Caco-2 (cell line): ENCODE measurements around the gene TNS1. TPM values are rescaled to one million over a fixed set of nuclear protein-coding genes. Genes with fewer than 3 reads are reported as not detected.

Experiments
- BruUV-seq: library from RNA; stranded (reverse); fragments of 400-500 nt; replicated peaks from 2 replicates; lab custom pipeline; 2021; lab: Mats Ljungman, UMichigan
- CTCF ChIA-PET: fragments of 300-600 bp; sonication (Branson Sonifier 250); formaldehyde crosslinking; loops from one replicate; lab custom pipeline; 2022; ENCODE audit warnings: antibody characterized with exemption; lab: Charles Lee
- POLR2A ChIA-PET: fragments of 300-600 bp; sonication (Branson Sonifier 250); formaldehyde crosslinking; loops from one replicate; lab custom pipeline; 2022; ENCODE audit warnings: antibody characterized with exemption; lab: Charles Lee
- DNase-seq, 2 experiments: peaks; one replicate each; pipeline versions ENCODE4 v3.0.0 to v3.0.0-alpha.2; 2020 to 2022
- H3K27me3 ChIP-seq: replicated peaks from 2 replicates; pipeline ENCODE4 v1.6.0; 2011; ENCODE audit warnings: low read length; ENCODE audit not compliant: control insufficient read depth, insufficient read depth
- H3K36me3 ChIP-seq: 2 replicates; pipeline ENCODE4 v1.5.1; 2011; ENCODE audit warnings: low read length; ENCODE audit not compliant: control insufficient read depth, insufficient read depth
- H3K4me1 ChIP-seq: fragments of 250-450 bp; sonication (Bioruptor Pico); 2 replicates; pipeline ENCODE4 v1.5.1; 2020; ENCODE audit warnings: mild to moderate bottlenecking
- H3K4me3 ChIP-seq: 2 replicates; pipeline ENCODE4 v1.5.1; 2011; ENCODE audit warnings: low read depth, mild to moderate bottlenecking, control low read depth, low read length
- H3K9me3 ChIP-seq: fragments of 250-450 bp; sonication (Bioruptor Pico); 2 replicates; pipeline ENCODE4 v1.5.1; 2020; ENCODE audit warnings: mild to moderate bottlenecking, moderate library complexity
- H3K27ac Mint-ChIP-seq: one replicate; pipeline ENCODE4 v1.8.0; 2022; ENCODE audit warnings: mixed read lengths; ENCODE audit not compliant: unreplicated experiment
- H3K27me3 Mint-ChIP-seq: one replicate; pipeline ENCODE4 v1.8.0; 2022; ENCODE audit warnings: mixed read lengths; ENCODE audit not compliant: insufficient read depth, unreplicated experiment
- H3K36me3 Mint-ChIP-seq: one replicate; pipeline ENCODE4 v1.8.0; 2022; ENCODE audit warnings: mild to moderate bottlenecking, mixed read lengths; ENCODE audit not compliant: insufficient read depth, unreplicated experiment
- H3K4me1 Mint-ChIP-seq: one replicate; pipeline ENCODE4 v1.8.0; 2022; ENCODE audit warnings: low read depth, mixed read lengths; ENCODE audit not compliant: unreplicated experiment
- H3K4me3 Mint-ChIP-seq: one replicate; pipeline ENCODE4 v1.8.0; 2022; ENCODE audit warnings: mild to moderate bottlenecking, moderate library complexity, mixed read lengths; ENCODE audit not compliant: unreplicated experiment
- H3K9me3 Mint-ChIP-seq: one replicate; pipeline ENCODE4 v1.8.0; 2022; ENCODE audit warnings: mixed read lengths; ENCODE audit not compliant: unreplicated experiment
- intact Hi-C: fragments of 100-400 bp; cut with micrococcal nuclease; formaldehyde crosslinking; loops from one replicate; pipeline ENCODE4 v1.10.0; 2022; ENCODE audit not compliant: unreplicated experiment
- total RNA-seq: library from RNA; stranded (reverse); gene quantifications from 2 replicates; pipeline ENCODE4 v1.2.3, GENCODE V29; 2022
- TF ChIP-seq, protein P1 (sequence below), 2 experiments: fragments of 200-600 bp in 1 of 2; IDR thresholded peaks; 1 replicate in 1 of 2; 2 replicates in 1 of 2; pipeline versions ENCODE4 v1.5.1 to v1.8.0; 2011 to 2022; ENCODE audit warnings: antibody characterized with exemption in 1 of 2, control low read depth in 1 of 2, inconsistent platforms in 1 of 2, low read depth in 1 of 2, low read length in 1 of 2, mild to moderate bottlenecking in 1 of 2, moderate library complexity in 1 of 2; ENCODE audit not compliant: insufficient read depth in 1 of 2, severe bottlenecking in 1 of 2, unreplicated experiment in 1 of 2

The TNS1 gene
- total RNA-seq, 1 experiment from 2014 or later = 16.1 TPM

DNA sequence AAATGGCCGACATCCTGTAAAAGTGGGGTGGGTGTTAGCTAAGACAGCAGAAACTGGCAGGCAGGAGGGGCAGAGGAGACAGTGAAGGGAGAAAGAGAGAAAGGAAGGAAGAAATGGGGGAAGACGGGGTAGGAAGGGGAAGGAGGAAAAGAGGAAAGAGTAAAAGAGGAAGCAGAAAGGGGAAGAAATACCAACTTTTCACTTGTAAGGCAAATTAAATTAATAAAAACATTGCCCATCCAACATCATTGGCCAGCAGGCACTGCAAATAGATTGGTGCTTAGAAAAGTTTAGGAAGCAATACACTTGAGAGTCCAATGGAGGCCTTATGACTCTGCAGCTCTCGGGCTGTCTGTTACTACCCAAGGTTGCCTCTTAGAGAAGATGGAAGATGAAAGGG, 116.7 kb downstream of the TNS1 start:
- CTCF ChIA-PET = interaction anchor here (1.0 to 4.1 kb wide), 7 partner anchors 11 to 149 kb away, joined by 3 to 50 read pairs (median 5); no protein-coding TSS in a partner anchor
- DNase-seq = no peak
- no peaks in the 10 kb centered on the region for H3K9me3 Mint-ChIP-seq
- no peak overlapping the region for H3K4me3 Mint-ChIP-seq
- no TSS peak for BruUV-seq
- no peak overlapping the region for H3K4me3 ChIP-seq
- no peak overlapping the region for H3K27ac Mint-ChIP-seq
- intact Hi-C loops = loop anchor here (1.0 kb wide), 3 partner anchors 97 to 102 kb away; no protein-coding TSS in a partner anchor
- no peaks in the 10 kb centered on the region for H3K4me1 Mint-ChIP-seq
- no peaks in the 10 kb centered on the region for H3K27me3 ChIP-seq
- POLR2A ChIA-PET = no interaction called here
- H3K36me3 ChIP-seq = no peaks in the 10 kb centered on the region
- TF ChIP-seq, protein P1, sequence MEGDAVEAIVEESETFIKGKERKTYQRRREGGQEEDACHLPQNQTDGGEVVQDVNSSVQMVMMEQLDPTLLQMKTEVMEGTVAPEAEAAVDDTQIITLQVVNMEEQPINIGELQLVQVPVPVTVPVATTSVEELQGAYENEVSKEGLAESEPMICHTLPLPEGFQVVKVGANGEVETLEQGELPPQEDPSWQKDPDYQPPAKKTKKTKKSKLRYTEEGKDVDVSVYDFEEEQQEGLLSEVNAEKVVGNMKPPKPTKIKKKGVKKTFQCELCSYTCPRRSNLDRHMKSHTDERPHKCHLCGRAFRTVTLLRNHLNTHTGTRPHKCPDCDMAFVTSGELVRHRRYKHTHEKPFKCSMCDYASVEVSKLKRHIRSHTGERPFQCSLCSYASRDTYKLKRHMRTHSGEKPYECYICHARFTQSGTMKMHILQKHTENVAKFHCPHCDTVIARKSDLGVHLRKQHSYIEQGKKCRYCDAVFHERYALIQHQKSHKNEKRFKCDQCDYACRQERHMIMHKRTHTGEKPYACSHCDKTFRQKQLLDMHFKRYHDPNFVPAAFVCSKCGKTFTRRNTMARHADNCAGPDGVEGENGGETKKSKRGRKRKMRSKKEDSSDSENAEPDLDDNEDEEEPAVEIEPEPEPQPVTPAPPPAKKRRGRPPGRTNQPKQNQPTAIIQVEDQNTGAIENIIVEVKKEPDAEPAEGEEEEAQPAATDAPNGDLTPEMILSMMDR (IDR thresholded peaks at IDR 0.05; ENCODE audit: insufficient read depth in 1 of 2, low read depth in 1 of 2, low read length in 1 of 2, severe bottlenecking in 1 of 2, unreplicated experiment in 1 of 2) = no peak
- H3K27me3 Mint-ChIP-seq = no peaks in the 10 kb centered on the region
- H3K4me1 ChIP-seq = no peaks in the 10 kb centered on the region
- peaks cover 6% of the 10 kb centered on the region for H3K36me3 Mint-ChIP-seq
- no peaks in the 10 kb centered on the region for H3K9me3 ChIP-seq

DNA sequence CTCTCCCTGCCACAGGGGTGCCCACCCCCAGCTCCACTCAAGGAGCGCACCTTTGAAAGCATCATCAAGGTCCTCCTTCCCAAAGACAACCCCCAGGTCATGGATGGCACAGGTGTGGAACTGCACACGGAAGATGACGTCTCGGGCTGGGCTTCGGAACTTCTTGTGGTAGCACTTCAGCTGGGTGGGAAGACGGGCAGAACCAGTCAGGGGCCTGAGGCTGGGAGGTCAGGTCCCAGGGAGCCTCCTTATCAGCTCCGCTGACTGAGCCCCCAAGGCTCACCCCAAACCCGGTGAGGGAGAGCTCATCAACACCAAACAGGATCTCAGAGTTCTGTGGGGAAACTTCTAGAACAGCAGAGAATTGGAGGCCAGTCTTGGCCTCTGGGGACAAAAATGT, 117.8 kb downstream of the TNS1 start:
- H3K36me3 Mint-ChIP-seq = peaks cover 6% of the 10 kb centered on the region
- Histone ChIP-seq H3K36me3 (no peaks in the 10 kb centered on the region), H3K27me3 (no peaks in the 10 kb centered on the region), H3K4me3 (no peak overlapping the region), H3K4me1 (no peaks in the 10 kb centered on the region), H3K9me3 (no peaks in the 10 kb centered on the region)
- ChIA-PET CTCF (interaction anchor here (1.0 to 4.1 kb wide), 3 partner anchors 9 to 150 kb away, joined by 3 to 50 read pairs (median 4); no protein-coding TSS in a partner anchor), POLR2A (no interaction called here)
- BruUV-seq = no TSS peak
- no peak overlapping the region for H3K27ac Mint-ChIP-seq
- no peaks in the 10 kb centered on the region for H3K27me3 Mint-ChIP-seq
- no peaks in the 10 kb centered on the region for H3K4me1 Mint-ChIP-seq
- TF ChIP-seq, protein P1 (IDR thresholded peaks at IDR 0.05; ENCODE audit: insufficient read depth in 1 of 2, low read depth in 1 of 2, low read length in 1 of 2, severe bottlenecking in 1 of 2, unreplicated experiment in 1 of 2) = no peak
- no peaks in the 10 kb centered on the region for H3K9me3 Mint-ChIP-seq
- DNase-seq = no peak
- no peak overlapping the region for H3K4me3 Mint-ChIP-seq
- intact Hi-C loops = no loop called here

DNA sequence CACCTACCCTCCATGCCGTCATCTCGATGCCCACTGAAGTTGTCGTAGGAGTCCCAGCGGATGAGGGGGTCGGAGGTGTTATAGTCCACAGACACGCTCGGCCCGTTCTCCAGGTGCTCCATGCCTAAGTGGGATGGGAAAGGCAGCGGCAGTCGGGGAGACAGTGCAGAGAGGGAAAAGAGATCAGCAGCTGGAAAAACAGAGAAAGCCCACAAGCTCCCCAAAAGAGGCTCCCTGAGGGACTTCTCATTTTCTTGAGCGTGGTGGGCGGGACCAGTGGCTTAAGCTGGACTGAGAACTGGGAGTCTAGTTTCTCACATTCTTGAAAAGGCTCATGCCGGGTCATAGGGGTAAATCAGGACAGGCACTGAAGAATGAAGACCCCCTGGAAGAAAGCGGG, 121.9 kb downstream of the TNS1 start:
- H3K4me1 ChIP-seq = no peaks in the 10 kb centered on the region
- DNase-seq = no peak
- intact Hi-C loops = no loop called here
- no peaks in the 10 kb centered on the region for H3K9me3 ChIP-seq
- no peaks in the 10 kb centered on the region for H3K27me3 ChIP-seq
- Mint-ChIP-seq H3K27me3 (no peaks in the 10 kb centered on the region), H3K27ac (no peak overlapping the region), H3K9me3 (no peaks in the 10 kb centered on the region), H3K4me1 (no peaks in the 10 kb centered on the region), H3K4me3 (no peak overlapping the region), H3K36me3 (no peaks in the 10 kb centered on the region)
- H3K4me3 ChIP-seq = no peak overlapping the region
- CTCF ChIA-PET = interaction anchor here (1.6 kb wide), 1 partner anchor 92 kb away, joined by 5 read pairs; no protein-coding TSS in a partner anchor
- no TSS peak for BruUV-seq
- TF ChIP-seq, protein P1 (IDR thresholded peaks at IDR 0.05; ENCODE audit: insufficient read depth in 1 of 2, low read depth in 1 of 2, low read length in 1 of 2, severe bottlenecking in 1 of 2, unreplicated experiment in 1 of 2) = no peak
- POLR2A ChIA-PET = no interaction called here
- H3K36me3 ChIP-seq = no peaks in the 10 kb centered on the region
